ENCODE measurements around the gene RPL29. TPM values are rescaled to one million over a fixed set of nuclear protein-coding genes. Genes with fewer than 3 reads are reported as not detected.

RPL29 gene
- total and polyA plus RNA-seq, 9 donors, result 1,785 to 3,982 (median 1,999) TPM

Small RNAs within 50 kb of the gene (small RNA-seq; reads per million reads assigned to genes)
- gene AC115284.1, result not detected

Other genes with a start within 250 kb of the RPL29 start
- not detected for gene IQCF6, start 216.7 kb downstream of the RPL29 start, total RNA-seq
- not detected for gene IQCF6, start 216.7 kb downstream of the RPL29 start, polyA plus RNA-seq
- not detected for gene IQCF2, start 134.3 kb downstream of the RPL29 start, total RNA-seq
- not detected for gene IQCF2, start 134.3 kb downstream of the RPL29 start, polyA plus RNA-seq
- not detected for gene IQCF5, start 120.3 kb downstream of the RPL29 start, total RNA-seq
- gene IQCF5, start 120.3 kb downstream of the RPL29 start, polyA plus RNA-seq, result not detected
- under 1 TPM in 1 of 7 donors, not detected in 6; 0.62 TPM for gene IQCF1, start 92.5 kb downstream of the RPL29 start, total RNA-seq
- not detected for gene IQCF1, start 92.5 kb downstream of the RPL29 start, polyA plus RNA-seq
- 10 to 100 TPM in 6 of 7 donors, 1 to 10 TPM in 1; 9.1 to 32.7 (median 19.3) TPM for gene RRP9, start 54.0 kb downstream of the RPL29 start, total RNA-seq
- 10 to 100 TPM in 1 of 2 donors, 1 to 10 TPM in 1; 4.9 to 16.2 TPM for gene RRP9, start 54.0 kb downstream of the RPL29 start, polyA plus RNA-seq
- 10 to 100 TPM in 6 of 7 donors, 1 to 10 TPM in 1; 8.2 to 19.4 (median 11.6) TPM for gene PARP3, start 53.5 kb downstream of the RPL29 start, total RNA-seq
- 10 to 100 TPM in 1 of 2 donors, 1 to 10 TPM in 1; 9.8 to 10.2 TPM for gene PARP3, start 53.5 kb downstream of the RPL29 start, polyA plus RNA-seq
- gene GPR62, start 40.5 kb downstream of the RPL29 start, total RNA-seq, result under 1 TPM; 0.23 to 0.83 (median 0.36) TPM
- under 1 TPM; 0.15 to 0.22 TPM for gene GPR62, start 40.5 kb downstream of the RPL29 start, polyA plus RNA-seq
- gene PCBP4, start 28.4 kb downstream of the RPL29 start, total RNA-seq, result 10 to 100 TPM; 36.9 to 83.3 (median 49.0) TPM
- 10 to 100 TPM in 1 of 2 donors, 1 to 10 TPM in 1; 4.5 to 28.7 TPM for gene PCBP4, start 28.4 kb downstream of the RPL29 start, polyA plus RNA-seq
- gene ABHD14B, start 21.8 kb downstream of the RPL29 start, total RNA-seq, result 10 to 100 TPM; 37.1 to 55.7 (median 45.5) TPM
- 10 to 100 TPM; 58.4 to 70.9 TPM for gene ABHD14B, start 21.8 kb downstream of the RPL29 start, polyA plus RNA-seq
- 10 to 100 TPM; 13.2 to 36.1 (median 27.4) TPM for gene ABHD14A, start 20.8 kb downstream of the RPL29 start, total RNA-seq
- gene ABHD14A, start 20.8 kb downstream of the RPL29 start, polyA plus RNA-seq, result 10 to 100 TPM in 1 of 2 donors, 1 to 10 TPM in 1; 5.1 to 30.8 TPM
- 10 to 100 TPM; 13.8 to 27.4 (median 21.1) TPM for gene ACY1, start 12.4 kb downstream of the RPL29 start, total RNA-seq
- gene ACY1, start 12.4 kb downstream of the RPL29 start, polyA plus RNA-seq, result 10 to 100 TPM in 1 of 2 donors, 1 to 10 TPM in 1; 8.4 to 10.2 TPM
- gene DUSP7, start 60.7 kb upstream of the RPL29 start, total RNA-seq, result 10 to 100 TPM in 5 of 7 donors, 1 to 10 TPM in 2; 5.1 to 18.0 (median 15.2) TPM
- 1 to 10 TPM; 6.5 to 8.6 TPM for gene DUSP7, start 60.7 kb upstream of the RPL29 start, polyA plus RNA-seq
- gene POC1A, start 158.5 kb upstream of the RPL29 start, total RNA-seq, result 1 to 10 TPM in 5 of 7 donors, under 1 TPM in 2; 0.53 to 1.8 (median 1.3) TPM
- gene POC1A, start 158.5 kb upstream of the RPL29 start, polyA plus RNA-seq, result 1 to 10 TPM; 1.1 to 1.3 TPM
- 10 to 100 TPM; 17.9 to 37.4 (median 25.8) TPM for gene ALAS1, start 202.3 kb upstream of the RPL29 start, total RNA-seq
- 10 to 100 TPM; 16.1 to 70.1 TPM for gene ALAS1, start 202.3 kb upstream of the RPL29 start, polyA plus RNA-seq
- gene TLR9, start 229.8 kb upstream of the RPL29 start, total RNA-seq, result 1 to 10 TPM in 1 of 7 donors, under 1 TPM in 4, not detected in 2; 0.22 to 1.5 (median 0.74) TPM
- gene TLR9, start 229.8 kb upstream of the RPL29 start, polyA plus RNA-seq, result under 1 TPM; 0.15 to 0.58 TPM
- 10 to 100 TPM; 34.0 to 56.3 (median 43.3) TPM for gene TWF2, start 243.3 kb upstream of the RPL29 start, total RNA-seq
- 10 to 100 TPM; 14.3 to 40.7 TPM for gene TWF2, start 243.3 kb upstream of the RPL29 start, polyA plus RNA-seq
- 10 to 100 TPM; 15.4 to 32.4 (median 23.4) TPM for gene PPM1M, start 249.9 kb upstream of the RPL29 start, total RNA-seq
- 10 to 100 TPM; 25.7 to 48.4 TPM for gene PPM1M, start 249.9 kb upstream of the RPL29 start, polyA plus RNA-seq

Measured in ovary (tissue), 9 donors.